Measurements from ENCODE around the gene CYFIP2.

DNA sequence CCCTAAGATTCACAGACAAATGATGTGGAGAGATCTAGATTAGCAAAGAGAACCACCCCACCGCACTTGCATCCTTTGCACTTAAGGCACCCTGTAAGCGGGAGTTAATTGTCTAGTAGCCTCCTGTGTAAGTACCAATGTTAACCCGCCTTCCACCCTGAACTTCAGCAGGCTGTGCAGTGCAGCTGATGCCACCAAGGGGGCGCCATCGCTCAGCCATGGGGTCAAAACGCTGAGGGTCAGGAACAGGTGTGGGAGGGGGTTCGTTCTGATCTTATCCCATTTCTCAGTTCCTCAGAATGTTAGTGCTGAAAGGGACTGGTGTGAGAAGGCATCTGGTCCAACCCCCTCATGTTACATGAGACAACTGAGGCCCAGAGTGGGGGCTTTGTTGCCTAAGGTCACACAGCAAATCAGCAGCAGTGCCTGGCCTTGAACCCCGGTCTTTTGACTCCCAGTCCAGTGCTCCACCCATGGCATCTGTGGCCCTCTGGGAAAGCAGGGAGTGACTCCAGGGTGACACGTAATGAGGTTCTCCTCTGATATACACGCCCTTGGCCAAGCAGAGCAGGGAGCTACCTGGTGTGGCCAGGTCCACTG, 57.3 kb downstream of the CYFIP2 start:
- TF ChIP-seq, protein P1, sequence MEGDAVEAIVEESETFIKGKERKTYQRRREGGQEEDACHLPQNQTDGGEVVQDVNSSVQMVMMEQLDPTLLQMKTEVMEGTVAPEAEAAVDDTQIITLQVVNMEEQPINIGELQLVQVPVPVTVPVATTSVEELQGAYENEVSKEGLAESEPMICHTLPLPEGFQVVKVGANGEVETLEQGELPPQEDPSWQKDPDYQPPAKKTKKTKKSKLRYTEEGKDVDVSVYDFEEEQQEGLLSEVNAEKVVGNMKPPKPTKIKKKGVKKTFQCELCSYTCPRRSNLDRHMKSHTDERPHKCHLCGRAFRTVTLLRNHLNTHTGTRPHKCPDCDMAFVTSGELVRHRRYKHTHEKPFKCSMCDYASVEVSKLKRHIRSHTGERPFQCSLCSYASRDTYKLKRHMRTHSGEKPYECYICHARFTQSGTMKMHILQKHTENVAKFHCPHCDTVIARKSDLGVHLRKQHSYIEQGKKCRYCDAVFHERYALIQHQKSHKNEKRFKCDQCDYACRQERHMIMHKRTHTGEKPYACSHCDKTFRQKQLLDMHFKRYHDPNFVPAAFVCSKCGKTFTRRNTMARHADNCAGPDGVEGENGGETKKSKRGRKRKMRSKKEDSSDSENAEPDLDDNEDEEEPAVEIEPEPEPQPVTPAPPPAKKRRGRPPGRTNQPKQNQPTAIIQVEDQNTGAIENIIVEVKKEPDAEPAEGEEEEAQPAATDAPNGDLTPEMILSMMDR (IDR thresholded peaks at IDR 0.05; ENCODE audit: poor library complexity), result peak; percentile 5
- no peak for TF ChIP-seq EZH2 (IDR thresholded peaks at IDR 0.05; ENCODE audit: borderline replicate concordance)
